AG09309 (cell line): ENCODE data around the gene HSPBP1.
A peak's percentile ranks its signal among the peaks of the same experiment; 100 is the strongest.

Source experiments
- DNase-seq: peaks from one replicate; pipeline ENCODE4 v3.0.0-alpha.2; 2010; ENCODE audit warnings: low read depth
- H3K4me3 ChIP-seq: 2 replicates; pipeline ENCODE4 v1.5.1; 2011; ENCODE audit warnings: mild to moderate bottlenecking, low read depth, low read length, moderate library complexity; ENCODE audit not compliant: control insufficient read depth
- CTCF ChIP-seq: IDR thresholded peaks from 2 replicates; pipeline ENCODE4 v1.5.1; 2011; ENCODE audit warnings: mild to moderate bottlenecking, low read depth, low read length, inconsistent platforms; ENCODE audit not compliant: insufficient read depth, control insufficient read depth; ENCODE audit errors: missing control alignments

The HSPBP1 gene

GRCh38 chr19:55255618-55256423 is 24.1 kb downstream of the HSPBP1 start:
- no peak for DNase-seq
- TF ChIP-seq CTCF, result no peak
- peak overlapping the region; percentile 3; the same call in 1 of the 2 replicates for H3K4me3 ChIP-seq

GRCh38 chr19:55254625-55254977 is 25.3 kb downstream of the HSPBP1 start:
- no peak overlapping the region for H3K4me3 ChIP-seq
- DNase-seq, result no peak
- TF ChIP-seq CTCF, result no peak

- TF ChIP-seq CTCF, result no peak
- H3K4me3 ChIP-seq, result no peak overlapping the region
- no peak for DNase-seq
These were observed 25.9 kb downstream of the HSPBP1 start for GRCh38 chr19:55253842-55254624.

GRCh38 chr19:55252760-55253663 is 26.9 kb downstream of the HSPBP1 start:
- TF ChIP-seq CTCF, result no peak
- H3K4me3 ChIP-seq, result no peak overlapping the region
- no peak for DNase-seq

GRCh38 chr19:55251341-55252081 is 28.4 kb downstream of the HSPBP1 start:
- DNase-seq, result no peak
- TF ChIP-seq CTCF, result no peak
- H3K4me3 ChIP-seq, result no peak overlapping the region
